Hematopoietic multipotent progenitor cell treated with erythropoietin and hydrocortisone succinate and interleukin-3 and kit ligand, for 8 days (in vitro differentiated cells): ENCODE data around the gene KCNIP4.

Experiments
- DNase-seq: peaks from one replicate; pipeline ENCODE4 v3.0.0-alpha.2; 2015

The KCNIP4 gene

GRCh38 chr4:21552455-21552854, 396.1 kb downstream of the KCNIP4 start:
- DNase-seq, result no peak

GRCh38 chr4:21544955-21545354, 403.6 kb downstream of the KCNIP4 start:
- DNase-seq, result no peak

GRCh38 chr4:21544415-21544814, 404.2 kb downstream of the KCNIP4 start:
- no peak for DNase-seq

GRCh38 chr4:21543514-21543913, 405.1 kb downstream of the KCNIP4 start:
- DNase-seq, result no peak

GRCh38 chr4:21535898-21536297, 412.7 kb downstream of the KCNIP4 start:
- DNase-seq, result no peak

- DNase-seq, result no peak
These were observed 417.5 kb downstream of the KCNIP4 start for GRCh38 chr4:21531048-21531447.

GRCh38 chr4:21529214-21529613, 419.4 kb downstream of the KCNIP4 start:
- DNase-seq, result no peak

- no peak for DNase-seq
These were observed 426.3 kb downstream of the KCNIP4 start for GRCh38 chr4:21522296-21522695.

- no peak for DNase-seq
These were observed 431.3 kb downstream of the KCNIP4 start for GRCh38 chr4:21517126-21517859.

GRCh38 chr4:21514022-21514694, 434.4 kb downstream of the KCNIP4 start:
- DNase-seq, result no peak

- DNase-seq, result peak; percentile 45
These were observed 436.2 kb downstream of the KCNIP4 start for GRCh38 chr4:21512353-21512752.

GRCh38 chr4:21507439-21507838, 441.1 kb downstream of the KCNIP4 start:
- peak; percentile 6 for DNase-seq

GRCh38 chr4:21490682-21491081, 457.9 kb downstream of the KCNIP4 start:
- DNase-seq, result no peak

- no peak for DNase-seq
These were observed 471.8 kb downstream of the KCNIP4 start for GRCh38 chr4:21476757-21477156.

- no peak for DNase-seq
These were observed 474.4 kb downstream of the KCNIP4 start for GRCh38 chr4:21474195-21474594.

- peak; percentile 19 for DNase-seq
These were observed 478.0 kb downstream of the KCNIP4 start for GRCh38 chr4:21470535-21470934.

GRCh38 chr4:21469438-21470300, 478.9 kb downstream of the KCNIP4 start:
- DNase-seq, result peak; percentile 6

- DNase-seq, result no peak
These were observed 481.0 kb downstream of the KCNIP4 start for GRCh38 chr4:21467551-21467950.

GRCh38 chr4:21457086-21457840, 491.3 kb downstream of the KCNIP4 start:
- no peak for DNase-seq

- no peak for DNase-seq
These were observed 493.7 kb downstream of the KCNIP4 start for GRCh38 chr4:21454831-21455230.

GRCh38 chr4:21454201-21454600, 494.4 kb downstream of the KCNIP4 start:
- no peak for DNase-seq

- DNase-seq, result no peak
These were observed 495.6 kb downstream of the KCNIP4 start for GRCh38 chr4:21452931-21453330.

- DNase-seq, result no peak
These were observed 497.5 kb downstream of the KCNIP4 start for GRCh38 chr4:21451032-21451431.
